GM19351 (cell line): ENCODE data around the gene NANOS2.
"Not testable (repeated sequence)": the region's sequence is repeated elsewhere in the genome, so short reads cannot be mapped to it uniquely, and the experiment has no call there.

Experiments used
- ATAC-seq: cut with Tn5 transposase; IDR thresholded peaks from one replicate; pipeline ENCODE4 v1.9.1; 2021; ENCODE audit warnings: mild to moderate bottlenecking, moderate library complexity; ENCODE audit not compliant: unreplicated experiment

NANOS2 gene

DNA sequence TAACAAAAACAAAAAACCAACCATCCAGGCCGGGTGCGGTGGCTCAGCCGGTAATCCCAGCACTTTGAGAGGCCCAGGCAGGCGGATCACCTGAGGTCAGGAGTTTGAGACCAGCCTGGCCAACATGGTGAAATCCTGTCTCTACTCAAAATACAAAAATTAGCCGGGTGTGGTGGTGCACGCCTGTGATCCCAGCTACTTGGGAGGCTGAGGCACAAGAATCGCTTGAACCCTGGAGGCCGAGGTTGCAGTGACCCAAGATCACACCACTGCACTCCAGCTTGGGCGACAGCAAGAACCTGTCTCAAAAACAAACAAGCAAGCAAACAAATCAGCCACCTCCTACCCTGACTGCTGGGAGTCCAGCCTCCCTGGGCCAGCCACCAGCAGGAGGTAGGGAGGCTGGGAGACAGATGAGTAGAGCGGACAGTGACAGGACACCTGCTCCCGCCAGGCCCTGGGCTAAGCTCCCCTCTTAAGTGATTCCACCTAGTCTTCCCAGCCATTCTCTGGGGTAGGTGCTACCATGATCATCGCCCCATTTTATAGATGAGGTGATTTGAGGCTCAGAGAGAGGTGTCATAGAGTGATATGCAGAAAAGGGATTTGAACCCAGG, 18.5 kb downstream of the NANOS2 start:
- ATAC-seq: not testable (repeated sequence)

DNA sequence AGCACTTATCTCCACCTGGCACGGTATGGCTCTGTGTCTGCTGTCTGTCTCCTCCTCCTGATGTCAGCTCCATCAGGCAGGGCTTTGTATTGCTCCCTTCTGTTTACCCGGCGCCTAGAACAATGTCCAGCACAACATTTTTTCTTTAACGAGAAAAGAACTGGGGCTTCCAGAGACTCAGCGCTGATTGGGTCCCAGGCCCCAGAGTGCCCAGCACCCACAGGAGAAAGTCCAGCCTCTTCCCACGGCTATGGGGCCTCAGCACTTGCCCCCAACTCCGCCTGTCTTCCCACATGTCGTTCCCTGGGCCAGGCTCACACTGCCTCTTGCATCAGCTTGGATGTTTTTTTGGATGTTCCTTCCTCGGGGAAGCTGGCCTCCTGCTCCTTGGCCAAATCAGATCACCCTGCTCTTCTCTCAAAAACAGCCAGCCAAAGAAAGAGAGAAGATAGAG, 19.0 kb downstream of the NANOS2 start:
- ATAC-seq: no peak

DNA sequence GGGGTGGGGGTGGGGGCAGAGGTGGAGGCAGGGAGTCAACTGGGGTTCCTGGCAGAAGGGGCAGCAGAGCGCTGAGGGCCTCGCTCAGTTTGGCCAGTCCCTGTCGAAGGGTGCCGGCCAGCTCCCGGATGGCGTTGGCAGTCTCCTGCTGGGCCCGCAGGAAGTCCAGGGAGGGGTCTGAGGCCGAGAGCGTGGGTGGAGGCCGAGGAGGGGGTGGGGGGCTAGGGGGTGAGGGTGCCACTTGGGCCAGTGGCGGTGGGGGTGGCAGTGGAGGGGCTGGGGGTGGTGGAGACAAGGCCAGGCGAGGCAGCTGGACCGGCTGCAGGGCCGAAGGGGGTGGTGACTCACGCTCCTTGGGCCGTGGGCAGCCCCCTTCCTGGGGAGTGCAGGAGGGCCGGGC, 23.7 kb downstream of the NANOS2 start:
- ATAC-seq: no peak

GRCh38 chr19:45889210-45889885, 25.2 kb downstream of the NANOS2 start:
- ATAC-seq: no peak

DNA sequence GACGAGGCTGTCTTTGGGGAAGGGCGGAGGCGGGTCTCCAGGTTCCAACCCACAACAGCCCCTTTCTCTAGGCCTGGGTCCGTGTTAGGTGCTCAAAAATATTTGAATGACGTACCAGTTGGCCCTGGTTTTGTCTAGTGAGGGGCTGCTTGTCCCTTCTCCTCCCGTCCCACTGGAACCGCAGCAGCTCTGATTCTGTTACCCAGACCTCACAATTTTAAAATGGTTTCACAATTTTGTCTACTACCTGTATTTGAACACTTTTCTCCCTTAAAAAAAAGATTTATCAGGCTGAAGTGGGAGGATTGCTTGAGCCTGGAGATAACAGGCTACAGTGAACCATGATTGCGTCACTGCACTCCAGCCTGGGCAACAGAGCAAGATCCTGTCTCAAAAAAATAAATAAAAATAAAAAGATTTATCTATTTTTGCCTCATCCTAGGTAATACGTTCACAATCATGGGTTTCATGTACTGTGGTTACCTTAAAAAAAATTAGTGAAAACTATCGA, 27.3 kb downstream of the NANOS2 start:
- ATAC-seq: no peak

DNA sequence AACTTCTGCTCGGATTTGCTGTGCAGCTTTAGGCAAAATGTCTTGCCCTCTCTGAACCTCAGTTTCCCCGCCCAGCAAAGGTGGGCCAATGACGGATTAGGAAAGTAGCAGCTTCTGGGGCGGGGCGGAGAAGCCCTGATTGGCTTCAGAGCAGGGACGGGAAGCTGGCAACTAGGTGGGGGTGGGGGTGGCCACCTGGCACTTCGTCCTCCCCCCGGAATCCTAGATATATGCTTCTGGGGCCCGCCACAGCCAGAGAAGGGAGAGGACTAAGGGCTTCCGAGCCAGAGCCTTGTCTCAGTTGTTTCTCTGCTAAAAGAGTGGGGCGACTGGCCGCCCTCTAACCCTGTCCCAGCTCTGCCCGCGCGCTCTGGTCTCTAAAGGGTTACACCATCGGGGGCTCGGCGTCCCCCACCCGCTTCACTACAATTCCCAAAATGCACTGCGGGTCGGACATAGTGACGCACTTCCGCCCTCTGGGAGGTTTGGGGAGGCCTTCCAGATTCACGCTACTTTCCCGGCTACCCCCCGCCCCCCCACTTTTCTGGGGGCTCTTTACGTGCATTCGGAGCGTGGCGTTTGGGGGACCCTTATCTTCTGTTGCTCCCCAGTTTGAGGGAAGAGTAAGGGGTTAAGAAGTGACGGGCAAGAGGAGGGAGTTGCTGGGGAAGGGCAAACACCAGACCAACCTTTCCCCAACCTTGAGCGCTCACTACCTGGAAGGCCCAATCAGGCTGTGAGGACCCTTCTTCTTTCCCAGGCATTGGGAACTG, 28.0 kb downstream of the NANOS2 start:
- ATAC-seq: peak; percentile 50

DNA sequence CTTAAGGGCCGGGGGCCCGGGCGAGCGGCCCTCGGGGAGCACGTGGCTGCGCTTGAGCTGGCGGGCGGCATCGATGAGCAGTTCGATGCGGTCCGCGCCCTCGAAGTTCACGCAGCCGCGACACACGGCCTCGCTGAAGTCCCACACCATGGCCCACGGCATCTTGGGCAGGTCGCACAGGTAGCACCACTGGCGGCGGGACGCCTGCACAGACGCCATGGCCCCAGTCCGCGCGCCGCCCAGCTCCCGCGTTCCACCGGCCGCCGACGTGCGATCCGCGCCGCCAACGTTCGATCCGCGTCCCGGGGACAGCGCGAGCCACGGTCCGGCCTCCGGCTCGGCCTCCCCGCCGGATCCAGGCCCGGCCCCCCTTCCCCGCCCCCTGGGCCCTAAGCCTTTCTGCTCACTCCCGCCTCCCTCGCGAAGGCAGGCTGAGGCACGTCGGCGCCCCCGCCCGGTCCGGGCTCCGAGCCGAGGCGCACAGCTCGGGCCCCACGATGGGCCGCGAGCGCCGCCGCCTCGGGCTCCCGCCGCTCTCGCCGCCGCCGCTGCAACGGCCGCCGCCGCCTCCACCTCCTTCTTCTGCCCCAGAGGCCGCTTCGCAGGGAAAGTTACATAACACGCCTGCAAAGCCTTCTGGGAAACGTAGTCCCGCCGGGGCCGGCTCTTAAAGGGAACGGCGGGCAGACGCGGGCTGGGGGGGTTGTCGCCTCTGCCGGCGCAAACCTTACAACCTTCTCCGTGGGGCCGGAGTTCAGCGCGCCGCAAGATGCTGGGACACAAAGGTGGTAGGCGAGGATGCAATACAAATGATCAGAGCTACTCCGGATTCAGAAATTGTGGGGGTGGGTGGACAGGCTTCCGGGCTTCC, 28.8 kb downstream of the NANOS2 start, which contains the start of gene IRF2BP1:
Gene IRF2BP1, minus strand, starts transcription at position 586 of the 871 bp plus-strand sequence. Its CDS starts 367 bp downstream, at position 219.
- no peak for ATAC-seq

DNA sequence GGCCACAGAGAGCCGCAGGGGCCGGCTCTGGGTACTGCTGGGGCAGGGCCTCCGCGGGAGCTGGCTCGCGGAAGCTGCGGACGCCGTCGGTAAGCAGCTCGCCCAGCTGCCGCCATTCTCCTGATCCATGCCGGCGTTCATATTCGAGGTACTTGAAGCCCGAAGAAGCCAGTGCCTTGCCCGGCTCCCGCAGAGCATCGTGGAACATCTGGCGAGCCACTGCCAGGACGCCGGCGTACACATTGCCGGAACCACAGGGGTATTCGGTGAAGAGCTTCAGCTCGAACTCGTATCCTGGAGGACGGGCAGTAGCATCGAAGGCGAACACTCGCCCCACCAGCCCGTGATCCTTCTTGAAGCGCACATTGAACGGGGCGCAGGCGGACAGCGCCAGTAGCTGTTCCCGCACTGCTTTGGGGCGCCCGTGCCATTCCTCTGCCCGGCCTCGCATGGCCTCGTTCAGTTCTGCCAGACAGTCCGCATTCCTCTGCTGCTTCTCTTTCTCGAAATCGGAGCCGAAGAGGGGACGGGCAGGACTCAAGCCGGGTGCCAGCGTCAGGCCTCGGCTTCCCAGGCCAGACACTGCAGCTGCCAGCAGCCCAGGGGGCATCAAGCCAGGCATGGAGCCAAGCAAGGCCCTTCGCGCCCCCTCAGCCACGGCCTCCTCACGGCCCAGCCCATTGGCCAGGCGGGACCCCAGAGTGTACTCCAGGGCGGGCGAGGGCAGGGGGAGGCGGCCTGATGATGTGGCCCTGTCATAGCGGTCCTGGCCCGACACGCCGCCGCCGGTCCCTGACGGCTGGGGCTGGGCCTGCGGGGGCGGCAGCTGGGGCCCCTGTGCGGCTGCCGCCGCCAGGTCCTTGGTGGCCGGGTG, 29.7 kb downstream of the NANOS2 start:
- ATAC-seq: no peak

DNA sequence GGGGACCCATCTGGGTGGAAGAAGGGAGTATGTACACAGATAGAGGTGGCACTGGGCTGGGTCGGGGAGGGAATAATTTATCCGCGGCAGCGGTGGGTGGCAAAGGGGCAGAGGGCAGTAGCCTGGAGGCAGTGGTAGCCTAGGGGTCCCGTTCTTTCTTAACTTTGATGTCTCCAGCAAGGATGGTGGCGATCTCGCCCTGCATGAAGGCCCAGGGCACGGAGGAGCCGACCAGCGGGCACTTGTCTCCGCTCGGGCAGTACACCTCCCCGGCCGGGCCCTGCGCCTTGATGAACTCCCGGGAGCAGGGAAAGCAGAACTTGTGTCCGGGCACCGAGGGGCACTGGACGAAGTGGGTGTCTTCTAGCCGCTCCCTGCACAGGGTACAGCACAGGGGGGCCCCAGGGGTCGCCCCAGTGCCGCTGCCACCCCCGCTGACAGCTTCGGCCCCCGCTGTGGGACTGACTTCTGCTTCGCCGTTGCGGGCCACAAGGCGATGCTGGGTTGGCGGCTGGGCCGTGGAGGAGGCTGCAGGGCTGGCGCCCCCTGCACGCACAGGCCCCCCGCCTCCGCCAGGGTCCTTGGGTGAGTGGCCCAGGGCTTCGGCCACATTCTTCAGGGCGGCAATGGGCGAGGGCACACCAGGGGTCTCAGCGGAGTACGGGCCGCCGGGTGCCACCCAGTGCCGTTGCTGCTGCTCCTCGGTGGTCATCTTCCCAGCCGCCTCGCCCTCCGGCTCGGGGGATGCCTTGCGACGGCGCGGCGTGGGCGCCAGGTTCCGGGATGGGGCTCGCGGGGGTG, 30.5 kb downstream of the NANOS2 start:
- ATAC-seq: no peak

DNA sequence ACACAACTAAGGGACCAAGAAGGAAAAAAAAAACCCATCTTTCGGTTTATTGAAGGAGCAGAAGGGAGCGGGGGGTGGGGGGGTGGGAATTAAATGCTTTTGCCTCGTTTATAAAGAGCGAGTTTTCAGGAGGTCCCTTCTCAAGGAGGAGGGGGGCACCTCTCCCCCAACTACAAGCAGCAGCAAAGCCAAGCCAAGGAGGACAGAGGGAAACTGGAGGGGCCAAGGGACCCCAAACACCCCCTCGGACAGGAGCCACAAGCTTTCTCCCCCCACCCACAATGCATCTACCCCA, 31.0 kb downstream of the NANOS2 start:
- no peak for ATAC-seq

DNA sequence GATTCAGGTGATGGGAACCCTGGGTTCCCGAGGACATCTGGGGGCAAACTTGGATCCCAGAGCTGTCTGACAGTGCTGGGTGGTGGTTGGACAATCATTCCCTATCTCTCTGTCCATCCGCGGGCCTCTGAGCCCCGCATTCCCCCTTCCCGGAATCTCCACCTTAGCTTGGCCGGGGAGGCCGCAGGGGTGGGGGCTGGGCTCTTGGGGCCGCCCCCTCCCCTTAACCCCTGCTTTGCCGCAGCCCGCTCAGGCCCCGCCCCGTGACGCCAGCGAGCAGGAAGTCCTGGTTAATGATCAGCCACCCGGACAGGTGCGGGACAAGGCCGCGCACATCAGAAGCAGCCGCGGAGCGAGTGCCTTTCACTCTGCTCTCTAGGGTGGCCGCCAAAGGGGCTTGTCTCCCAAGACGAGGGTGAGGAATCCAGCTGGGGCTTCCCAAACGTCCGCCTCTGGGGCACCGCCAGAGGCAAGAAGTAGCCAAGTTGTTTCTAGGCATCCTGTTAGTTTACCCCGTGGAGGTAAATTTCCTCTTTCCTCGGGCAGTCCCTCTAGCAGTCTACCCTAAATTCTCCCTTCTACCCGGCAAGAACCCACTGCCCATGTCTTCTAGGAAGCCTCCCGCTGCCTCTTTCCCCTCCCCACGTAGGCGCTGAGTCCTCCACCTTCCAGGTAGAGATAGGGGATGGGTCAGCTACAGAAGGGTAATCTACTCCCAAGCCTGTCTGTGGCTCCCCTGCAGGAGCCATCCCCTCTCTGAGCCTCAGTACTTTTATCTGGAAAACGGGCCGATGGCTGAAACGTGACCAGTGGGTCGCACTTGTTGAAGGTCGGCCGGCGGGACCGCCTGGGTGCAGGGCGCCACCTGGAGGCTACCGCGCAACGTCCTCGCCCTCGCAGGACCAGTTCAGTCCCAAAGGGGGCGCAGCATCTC, 31.7 kb downstream of the NANOS2 start:
- no peak for ATAC-seq

- ATAC-seq: no peak
These were observed 32.6 kb downstream of the NANOS2 start for GRCh38 chr19:45881909-45882528.

GRCh38 chr19:45881082-45881908, 33.3 kb downstream of the NANOS2 start:
- ATAC-seq: no peak

DNA sequence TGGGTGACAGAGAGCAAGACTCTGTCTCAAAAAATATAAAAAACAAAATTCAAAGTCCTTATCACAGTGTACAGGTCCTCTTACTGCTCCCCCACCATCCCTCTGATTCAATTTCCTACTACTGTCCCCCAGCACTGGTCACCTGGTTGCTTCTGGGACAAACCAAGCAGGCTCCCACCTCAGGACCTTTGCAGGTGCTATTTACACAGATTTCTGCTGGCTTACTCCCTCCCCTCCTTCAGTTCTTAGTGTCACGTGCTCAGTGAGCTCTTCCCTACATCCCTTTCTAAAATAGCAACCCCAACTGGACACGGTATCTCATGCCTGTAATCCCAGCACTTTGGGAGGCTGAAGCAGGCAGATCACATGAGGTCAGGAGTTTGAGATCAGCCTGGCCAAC, 34.6 kb downstream of the NANOS2 start:
- no peak for ATAC-seq

- ATAC-seq: no peak
These were observed 35.5 kb downstream of the NANOS2 start for GRCh38 chr19:45879055-45879454.

DNA sequence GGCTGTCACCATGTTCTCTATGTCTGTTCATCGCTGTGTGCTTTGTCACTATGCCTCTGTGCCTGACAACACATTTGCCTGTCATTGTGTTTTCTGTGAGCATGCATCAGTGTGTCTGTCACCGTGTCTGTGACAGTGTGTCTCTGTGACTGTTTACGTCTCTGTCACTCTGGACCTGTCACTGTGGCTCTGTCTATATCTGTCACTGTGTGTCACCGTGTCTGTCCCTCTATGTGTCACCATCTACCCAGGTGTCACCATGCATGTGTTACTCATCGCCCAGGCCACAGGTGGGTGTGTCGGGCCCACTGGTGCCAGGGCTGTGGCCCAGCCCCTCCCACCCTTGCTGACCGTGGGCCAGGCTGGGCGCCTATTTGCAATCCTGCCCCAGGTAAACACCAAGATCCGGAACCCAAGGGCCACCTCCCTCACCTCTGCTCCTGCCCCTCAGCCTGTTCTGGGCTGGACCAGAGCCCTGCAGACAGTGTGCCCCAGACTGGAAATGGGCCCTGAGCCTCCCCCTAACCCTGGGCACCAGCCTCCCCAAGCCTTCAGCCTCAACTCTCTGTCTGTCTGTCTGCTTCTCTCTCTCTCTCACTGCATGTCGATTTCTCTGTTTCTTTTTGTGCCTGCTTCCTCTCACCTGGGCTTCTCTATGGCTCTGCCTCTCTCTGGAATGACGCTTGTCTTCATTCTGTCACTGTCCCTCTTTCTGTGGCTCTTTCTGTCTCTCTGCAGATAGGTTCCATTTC, 36.4 kb downstream of the NANOS2 start:
- no peak for ATAC-seq
